Colonic mucosa (tissue), 4 donors: ENCODE measurements around the gene HDAC9. TPM values are rescaled to one million over a fixed set of nuclear protein-coding genes. Genes with fewer than 3 reads are reported as not detected.

ENCODE experiments used
- DNase-seq: peaks from one replicate; pipeline ENCODE4 v3.0.0-alpha.2; 2020
- H3K27ac ChIP-seq: fragments of 200-600 bp; one replicate; pipeline ENCODE4 v1.8.0; 2021
- H3K27me3 ChIP-seq: fragments of 200-600 bp; one replicate; pipeline ENCODE4 v1.8.0; 2021
- H3K36me3 ChIP-seq: fragments of 200-600 bp; one replicate; pipeline ENCODE4 v1.8.0; 2021
- H3K4me1 ChIP-seq: fragments of 200-600 bp; one replicate; pipeline ENCODE4 v1.8.0; 2021; ENCODE audit warnings: mild to moderate bottlenecking
- H3K4me3 ChIP-seq: fragments of 200-600 bp; one replicate; pipeline ENCODE4 v1.8.0; 2021
- H3K9ac ChIP-seq, 2 donors: one replicate each; pipeline ENCODE4 v1.7.0; 2013; ENCODE audit warnings: control low read depth in 2 of 2, low read depth in 2 of 2, low read length in 2 of 2
- H3K9me3 ChIP-seq: fragments of 200-600 bp; one replicate; pipeline ENCODE4 v1.8.0; 2021
- CTCF ChIP-seq: fragments of 200-600 bp; IDR thresholded peaks from one replicate; pipeline ENCODE4 v1.8.0; 2022; ENCODE audit warnings: antibody characterized with exemption, mild to moderate bottlenecking
- intact Hi-C: fragments of 100-400 bp; cut with DNase I; formaldehyde crosslinking; loops from one replicate; pipeline ENCODE4 v1.14.1; 2022
- total RNA-seq, 2 donors: library from RNA; stranded (reverse); fragmentation: NEBNext Ultra II Directional in 1 of 2; extraction: Animal tissue kit (Norgen Biotek cat#: 25700) in 1 of 2; gene quantifications; one replicate each; pipeline ENCODE4 v1.2.1, GENCODE V29; 2021
- donor health status: healthy.
- donor health status: DM: no; HTN: no; CAD: no.
- donor health status: DM: no; HTN: no; CAD: no.

The HDAC9 gene
- total RNA-seq, 2 donors from 2014 or later = 2.6 to 8.7 TPM

DNA sequence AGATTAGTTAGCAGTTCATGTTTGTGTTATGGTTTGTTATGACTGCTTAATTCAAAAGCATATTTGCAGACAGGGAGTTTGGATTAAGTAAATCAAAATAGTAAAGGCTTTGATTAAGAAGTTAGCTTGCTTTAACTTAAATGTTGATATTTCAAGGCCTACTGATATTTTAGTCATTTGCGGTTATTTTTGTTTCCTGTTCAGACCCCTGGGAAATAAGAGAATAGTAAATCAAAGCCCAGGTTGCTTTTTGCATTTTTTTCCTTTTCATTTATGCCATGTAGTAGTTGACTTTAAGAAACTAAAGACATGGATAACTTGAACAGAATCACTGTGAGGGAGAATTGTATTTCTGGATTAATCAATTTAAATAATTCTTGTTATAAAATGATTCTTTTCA is 77.3 kb downstream of the HDAC9 start:
- Histone ChIP-seq H3K9me3 (no peaks in the 10 kb centered on the region), H3K4me1 (no peaks in the 10 kb centered on the region), H3K27me3 (no peaks in the 10 kb centered on the region), H3K27ac (no peak overlapping the region), H3K9ac (no peak overlapping the region), H3K4me3 (no peak overlapping the region), H3K36me3 (no peaks in the 10 kb centered on the region)
- DNase-seq = no peak
- intact Hi-C loops = loop anchor here (5.0 kb wide), 1 partner anchor 216 kb away; no protein-coding TSS in a partner anchor
- TF ChIP-seq CTCF = no peak

GRCh38 chr7:18573410-18574234 is 78.1 kb downstream of the HDAC9 start:
- Histone ChIP-seq H3K27ac (no peak overlapping the region), H3K9me3 (no peaks in the 10 kb centered on the region), H3K36me3 (no peaks in the 10 kb centered on the region), H3K4me1 (no peaks in the 10 kb centered on the region), H3K4me3 (no peak overlapping the region), H3K9ac (no peak overlapping the region), H3K27me3 (no peaks in the 10 kb centered on the region)
- intact Hi-C loops = loop anchor here (5.0 kb wide), 1 partner anchor 216 kb away; no protein-coding TSS in a partner anchor
- no peak for TF ChIP-seq CTCF
- no peak for DNase-seq

DNA sequence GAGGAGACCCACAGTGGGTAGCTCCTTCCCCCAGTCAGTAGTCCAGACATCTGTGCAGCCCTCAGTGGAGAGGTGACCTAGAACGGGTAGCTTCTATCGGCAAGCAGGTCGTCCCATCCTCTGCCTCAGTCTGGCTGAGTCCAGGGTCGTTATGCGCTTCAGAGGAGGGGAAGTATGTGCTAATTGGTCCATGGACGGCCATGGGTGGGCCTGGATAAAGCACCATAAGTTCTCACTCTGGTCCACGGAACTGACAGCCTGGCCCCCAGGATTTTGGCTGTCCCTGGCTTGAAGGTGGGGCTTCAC is 78.6 kb downstream of the HDAC9 start:
- no peak overlapping the region for H3K9ac ChIP-seq
- no peak for DNase-seq
- intact Hi-C loops = loop anchor here (5.0 kb wide), 1 partner anchor 217 kb away; no protein-coding TSS in a partner anchor
- H3K27me3 ChIP-seq = no peaks in the 10 kb centered on the region
- TF ChIP-seq CTCF = no peak
- H3K4me3 ChIP-seq = no peak overlapping the region
- no peaks in the 10 kb centered on the region for H3K36me3 ChIP-seq
- no peak overlapping the region for H3K27ac ChIP-seq
- no peaks in the 10 kb centered on the region for H3K4me1 ChIP-seq
- no peaks in the 10 kb centered on the region for H3K9me3 ChIP-seq

DNA sequence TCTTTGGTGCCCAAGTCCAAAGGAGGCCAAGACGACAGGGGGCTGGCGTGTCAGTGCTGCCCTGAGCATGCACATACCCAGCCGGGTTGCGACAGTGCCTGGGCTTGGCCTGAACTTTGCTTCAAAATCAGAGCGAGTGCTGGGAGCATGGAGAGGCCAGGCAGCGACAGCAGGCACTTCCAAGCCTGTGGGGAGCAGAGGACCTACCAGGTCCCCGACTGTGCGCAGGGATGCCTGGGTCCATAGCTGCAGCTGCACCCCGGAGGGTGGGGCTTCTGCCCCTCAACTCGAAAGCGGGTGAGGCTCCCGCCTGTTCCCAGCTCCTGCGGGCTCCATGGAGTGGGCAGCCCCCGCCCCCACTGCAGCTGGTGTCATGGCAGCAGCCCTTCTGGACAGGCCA is 79.1 kb downstream of the HDAC9 start:
- Histone ChIP-seq H3K9ac (no peak overlapping the region), H3K27ac (no peak overlapping the region), H3K27me3 (no peaks in the 10 kb centered on the region), H3K36me3 (no peaks in the 10 kb centered on the region), H3K4me1 (no peaks in the 10 kb centered on the region), H3K4me3 (no peak overlapping the region), H3K9me3 (no peaks in the 10 kb centered on the region)
- TF ChIP-seq CTCF = no peak
- no peak for DNase-seq
- intact Hi-C loops = loop anchor here (5.0 kb wide), 1 partner anchor 217 kb away; no protein-coding TSS in a partner anchor

DNA sequence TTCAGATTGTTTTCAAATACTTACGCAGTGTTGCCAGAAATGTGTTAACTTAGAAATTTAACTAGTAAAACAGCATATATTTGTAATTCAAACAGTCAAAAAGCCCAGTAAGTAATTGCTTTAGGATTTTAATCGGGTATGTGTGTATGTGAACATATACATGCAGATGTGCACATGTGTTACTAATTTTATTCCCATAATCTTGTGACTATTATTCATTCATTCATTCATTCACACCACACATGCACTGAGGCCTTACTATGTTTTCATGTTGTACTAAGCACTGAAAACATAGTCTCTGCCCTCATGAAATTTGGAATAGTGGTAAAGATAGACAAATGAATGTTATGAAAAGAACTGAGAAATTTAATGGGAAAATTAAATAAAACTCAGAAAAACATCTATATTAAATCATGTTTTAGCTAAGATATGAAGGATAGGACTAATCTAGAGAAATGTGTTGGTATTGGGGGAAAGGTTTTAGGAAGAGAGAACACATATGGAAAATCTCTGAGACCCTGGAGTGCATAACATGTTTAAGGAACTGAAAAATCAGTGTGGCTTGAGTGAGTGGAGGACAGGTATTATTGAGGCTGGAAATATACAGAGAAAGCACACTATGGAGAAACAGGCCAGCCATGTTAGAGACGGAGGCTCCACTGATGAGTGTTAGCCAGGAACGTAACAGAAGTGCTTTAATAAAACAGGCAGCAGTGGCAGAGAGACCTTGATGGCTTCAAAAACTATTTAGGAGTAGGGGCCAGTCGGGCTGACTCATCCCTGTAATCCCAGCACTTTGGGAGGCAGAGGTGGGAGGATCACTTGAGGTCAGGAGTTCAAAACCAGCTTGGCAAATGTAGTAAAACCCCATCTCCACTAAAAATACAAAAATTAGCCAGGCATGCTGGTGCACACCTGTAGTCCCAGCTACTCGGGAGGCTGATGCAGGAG is 80.3 kb downstream of the HDAC9 start:
- H3K4me3 ChIP-seq = no peak overlapping the region
- H3K9ac ChIP-seq = no peak overlapping the region
- intact Hi-C loops = no loop called here
- no peak for DNase-seq
- H3K27ac ChIP-seq = peak overlapping the region; percentile 70
- no peaks in the 10 kb centered on the region for H3K27me3 ChIP-seq
- H3K4me1 ChIP-seq = no peaks in the 10 kb centered on the region
- no peaks in the 10 kb centered on the region for H3K9me3 ChIP-seq
- TF ChIP-seq CTCF = no peak
- no peaks in the 10 kb centered on the region for H3K36me3 ChIP-seq
